H9 (cell line): Measurements from ENCODE around the gene RAC2. TPM values are rescaled to one million over a fixed set of nuclear protein-coding genes. Genes with fewer than 3 reads are reported as not detected.

Experiments
- DNase-seq: peaks from one replicate; pipeline ENCODE4 v3.0.0-alpha.2; 2017
- H2AFZ ChIP-seq: one replicate; pipeline ENCODE4 v1.6.1; 2013; ENCODE audit warnings: mild to moderate bottlenecking, low read length, control low read depth, moderate library complexity
- H2AK5ac ChIP-seq: 2 replicates; pipeline ENCODE4 v1.6.1; 2013; ENCODE audit warnings: low read length, control low read depth, mixed read lengths; ENCODE audit not compliant: insufficient read length
- H2BK120ac ChIP-seq: one replicate; pipeline ENCODE4 v1.6.1; 2013; ENCODE audit warnings: low read depth, mild to moderate bottlenecking, low read length, control low read depth, inconsistent platforms; ENCODE audit not compliant: poor library complexity, severe bottlenecking
- H2BK12ac ChIP-seq: 2 replicates; pipeline ENCODE4 v1.6.1; 2013; ENCODE audit warnings: low read length, control low read depth, mixed read lengths, low read depth; ENCODE audit not compliant: insufficient read length
- H2BK15ac ChIP-seq: 2 replicates; pipeline ENCODE4 v1.6.1; 2013; ENCODE audit warnings: low read depth, low read length, control low read depth
- H2BK20ac ChIP-seq: one replicate; pipeline ENCODE4 v1.6.1; 2013; ENCODE audit warnings: low read depth, mild to moderate bottlenecking, low read length, control low read depth, inconsistent platforms; ENCODE audit not compliant: poor library complexity, severe bottlenecking
- H2BK5ac ChIP-seq: 2 replicates; pipeline ENCODE4 v1.6.1; 2013; ENCODE audit warnings: low read length, control low read depth, mixed read lengths; ENCODE audit not compliant: insufficient read length
- H3K14ac ChIP-seq: 2 replicates; pipeline ENCODE4 v1.6.1; 2013; ENCODE audit warnings: low read length, control low read depth; ENCODE audit not compliant: insufficient read depth
- H3K18ac ChIP-seq: 2 replicates; pipeline ENCODE4 v1.6.1; 2013; ENCODE audit warnings: low read depth, mild to moderate bottlenecking, mixed read lengths, low read length, control low read depth; ENCODE audit not compliant: insufficient read length
- H3K23ac ChIP-seq: 2 replicates; pipeline ENCODE4 v1.6.1; 2013; ENCODE audit warnings: low read length, control low read depth, mixed read lengths, low read depth; ENCODE audit not compliant: insufficient read length
- H3K23me2 ChIP-seq: 2 replicates; pipeline ENCODE4 v1.6.1; 2013; ENCODE audit warnings: low read depth, mild to moderate bottlenecking, mixed read lengths, low read length, control low read depth; ENCODE audit not compliant: insufficient read length, poor library complexity, severe bottlenecking
- H3K27ac ChIP-seq: 2 replicates; pipeline ENCODE4 v1.5.1; 2013; ENCODE audit warnings: low read length, control low read depth, mixed read lengths, low read depth; ENCODE audit not compliant: insufficient read length
- H3K27me3 ChIP-seq: 2 replicates; pipeline ENCODE4 v1.6.1; 2013; ENCODE audit warnings: low read length, control low read depth, inconsistent platforms; ENCODE audit not compliant: insufficient read depth
- H3K4ac ChIP-seq: 2 replicates; pipeline ENCODE4 v1.6.1; 2013; ENCODE audit warnings: low read depth, mild to moderate bottlenecking, control low read depth, inconsistent platforms, low read length, moderate library complexity
- H3K4me1 ChIP-seq: 2 replicates; pipeline ENCODE4 v1.6.1; 2013; ENCODE audit warnings: low read length, control low read depth, inconsistent platforms; ENCODE audit not compliant: insufficient read depth
- H3K4me2 ChIP-seq: 2 replicates; pipeline ENCODE4 v1.6.1; 2013; ENCODE audit warnings: low read length, control low read depth, mixed read lengths; ENCODE audit not compliant: insufficient read length, insufficient read depth
- H3K56ac ChIP-seq: 2 replicates; pipeline ENCODE4 v1.6.1; 2013; ENCODE audit warnings: low read depth, mild to moderate bottlenecking, mixed read lengths, low read length, control low read depth; ENCODE audit not compliant: insufficient read length
- H3K79me1 ChIP-seq: 2 replicates; pipeline ENCODE4 v1.6.1; 2013; ENCODE audit warnings: low read depth, mild to moderate bottlenecking, moderate library complexity, low read length, control low read depth, inconsistent platforms; ENCODE audit not compliant: insufficient read depth, poor library complexity, severe bottlenecking
- H3K79me2 ChIP-seq: 2 replicates; pipeline ENCODE4 v1.6.1; 2013; ENCODE audit warnings: low read length, control low read depth, inconsistent platforms; ENCODE audit not compliant: insufficient read depth
- H3K9ac ChIP-seq: 2 replicates; pipeline ENCODE4 v1.6.1; 2013; ENCODE audit warnings: low read length, control low read depth, mixed read lengths; ENCODE audit not compliant: insufficient read length; ENCODE audit errors: extremely low read depth
- H3K9me3 ChIP-seq: one replicate; pipeline ENCODE4 v1.6.1; 2013; ENCODE audit warnings: low read depth, low read length, inconsistent platforms; ENCODE audit not compliant: control insufficient read depth
- H3T11ph ChIP-seq: one replicate; pipeline ENCODE4 v1.6.1; 2013; ENCODE audit warnings: mild to moderate bottlenecking, low read length, control low read depth, inconsistent platforms
- H4K20me1 ChIP-seq: one replicate; pipeline ENCODE4 v1.6.1; 2013; ENCODE audit not compliant: control insufficient read depth, insufficient read length, insufficient read depth
- H4K5ac ChIP-seq: 2 replicates; pipeline ENCODE4 v1.6.1; 2013; ENCODE audit warnings: low read depth, mild to moderate bottlenecking, mixed read lengths, low read length, control low read depth; ENCODE audit not compliant: insufficient read length
- H4K8ac ChIP-seq: replicated peaks from 2 replicates; pipeline ENCODE4 v1.6.1; 2013; ENCODE audit warnings: low read length, control low read depth, mixed read lengths, low read depth; ENCODE audit not compliant: insufficient read length
- H4K91ac ChIP-seq: 2 replicates; pipeline ENCODE4 v1.6.1; 2013; ENCODE audit warnings: low read depth, mild to moderate bottlenecking, moderate library complexity, mixed read lengths, low read length, control low read depth; ENCODE audit not compliant: insufficient read length
- H3K27ac Mint-ChIP-seq, 3 experiments: 2 replicates in 2 of 3; 3 replicates in 1 of 3; pipeline ENCODE4 v1.8.0; 2020 to 2021; ENCODE audit warnings: mixed read lengths in 3 of 3, mild to moderate bottlenecking in 1 of 3, moderate library complexity in 1 of 3
- H3K27me3 Mint-ChIP-seq: 2 replicates; pipeline ENCODE4 v1.8.0; 2021; ENCODE audit warnings: low read depth, mild to moderate bottlenecking, moderate library complexity, mixed read lengths
- H3K36me3 Mint-ChIP-seq, 3 experiments: 2 replicates in 2 of 3; 3 replicates in 1 of 3; pipeline ENCODE4 v1.8.0; 2020 to 2021; ENCODE audit warnings: low read depth in 3 of 3, mixed read lengths in 3 of 3; ENCODE audit not compliant: insufficient read depth in 1 of 3
- H3K4me1 Mint-ChIP-seq, 2 experiments: 2 replicates each; pipeline ENCODE4 v1.8.0; 2020; ENCODE audit warnings: mixed read lengths in 2 of 2
- H3K4me3 Mint-ChIP-seq, 2 experiments: 2 replicates in 1 of 2; 3 replicates in 1 of 2; pipeline ENCODE4 v1.8.0; 2020 to 2021; ENCODE audit warnings: mild to moderate bottlenecking in 2 of 2, mixed read lengths in 2 of 2, moderate library complexity in 1 of 2
- H3K9me3 Mint-ChIP-seq, 2 experiments: 2 replicates in 1 of 2; 3 replicates in 1 of 2; pipeline ENCODE4 v1.8.0; 2020; ENCODE audit warnings: mild to moderate bottlenecking in 2 of 2, mixed read lengths in 2 of 2, moderate library complexity in 1 of 2
- CTCF ChIP-seq: fragments of 200-600 bp; sonication (generic); conservative IDR thresholded peaks from 3 replicates; pipeline ENCODE4 v1.8.0; 2021; ENCODE audit warnings: antibody characterized with exemption, mild to moderate bottlenecking
- WGBS: extraction: QIAGEN DNeasy Blood & Tissue Kit; methylation state at CpG from one replicate; pipeline ENCODE4 v1.1.7; 2013; ENCODE audit warnings: missing lambda C conversion rate, low lambda C conversion rate, mixed read lengths; ENCODE audit not compliant: insufficient read length; ENCODE audit errors: extremely low coverage; 5-methylcytosine and 5-hydroxymethylcytosine counted together
- total RNA-seq: library from RNA; stranded (reverse); gene quantifications from 2 replicates; pipeline ENCODE4 v1.2.1, GENCODE V29; 2021

The RAC2 gene
- total RNA-seq, 1 experiment from 2014 or later: 2.8 TPM

DNA sequence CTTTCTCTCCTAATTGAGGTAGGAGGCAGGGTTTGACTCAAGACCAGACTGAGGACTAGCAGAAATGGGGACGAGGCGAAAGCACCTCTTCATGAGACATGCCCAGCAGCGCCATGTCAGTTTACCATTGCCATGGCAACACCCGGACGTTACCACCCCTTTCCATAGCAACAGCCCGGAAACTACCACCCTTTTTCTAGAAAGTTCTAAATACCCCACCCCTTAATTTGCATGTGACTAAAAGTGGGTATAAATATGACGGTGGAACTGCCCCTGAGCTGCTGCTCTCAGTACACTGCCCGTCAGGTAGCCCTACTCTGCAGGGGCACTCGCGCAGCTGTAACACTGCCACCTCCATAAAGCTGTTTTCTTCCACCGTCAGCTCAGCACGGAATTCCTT is 5.9 kb upstream of the RAC2 start:
- Histone ChIP-seq H3K27ac (no peak overlapping the region), H2BK5ac (no peak overlapping the region), H3K4me1 (no peaks in the 10 kb centered on the region), H2BK15ac (no peak overlapping the region), H2AK5ac (no peak overlapping the region), H3K9me3 (no peaks in the 10 kb centered on the region), H2BK12ac (no peak overlapping the region), H3K18ac (peak overlapping the region; percentile 79), H3K23me2 (no peaks in the 10 kb centered on the region), H3K4ac (no peak overlapping the region), H4K20me1 (no peaks in the 10 kb centered on the region), H4K5ac (no peak overlapping the region), H4K91ac (no peak overlapping the region), H2BK120ac (no peak overlapping the region), H4K8ac (no peak overlapping the region), H3K9ac (no peak overlapping the region), H3T11ph (no peak overlapping the region), H3K56ac (no peak overlapping the region), H3K79me2 (no peaks in the 10 kb centered on the region), H3K23ac (no peak overlapping the region), H3K79me1 (no peaks in the 10 kb centered on the region), H3K27me3 (no peaks in the 10 kb centered on the region), H3K4me2 (no peak overlapping the region), H2BK20ac (peak overlapping the region; percentile 99), H2AFZ (no peak overlapping the region), H3K14ac (no peak overlapping the region)
- Mint-ChIP-seq H3K36me3 (no peaks in the 10 kb centered on the region), H3K9me3 (no peaks in the 10 kb centered on the region; a peak in 1 of 5 replicates), H3K4me3 (no peak overlapping the region), H3K27ac (peak overlapping the region in 1 of 3 experiments; percentile 38; a peak in 3 of 7 replicates), H3K4me1 (peaks cover 7 to 23% of the 10 kb centered on the region in 2 experiments), H3K27me3 (peaks cover 5% of the 10 kb centered on the region)
- TF ChIP-seq CTCF: no peak
- DNase-seq: peak; percentile 40
- no CpG with 5 or more reads among the region's 12 CpGs for WGBS
